ENCODE measurements around the gene PDE4D. TPM values are rescaled to one million over a fixed set of nuclear protein-coding genes. Genes with fewer than 3 reads are reported as not detected.

The PDE4D gene
- total RNA-seq, 1 experiment from 2014 or later = 2.1 TPM

- H3K27ac Mint-ChIP-seq = no peak overlapping the region
- no peak for DNase-seq
- no CpG with 5 or more reads among the region's 4 CpGs for WGBS (ENCODE audit: extremely low coverage, insufficient read length, low lambda C conversion rate)
Observed at GRCh38 chr5:59629561-59629960, 264.0 kb downstream of the PDE4D start.

More at GRCh38 chr5:59629561-59629960, 264.0 kb downstream of the PDE4D start:
- Histone ChIP-seq H4K8ac (replicated peaks; ENCODE audit: insufficient read length, low read depth, low read length) (no peak overlapping the region), H3K23me2 (ENCODE audit: insufficient read length, low read depth, low read length, poor library complexity, severe bottlenecking) (no peaks in the 10 kb centered on the region), H4K20me1 (ENCODE audit: control insufficient read depth, insufficient read depth, insufficient read length) (no peaks in the 10 kb centered on the region), H4K91ac (ENCODE audit: insufficient read length, low read depth, low read length) (no peak overlapping the region), H4K5ac (ENCODE audit: insufficient read length, low read depth, low read length) (no peak overlapping the region), H2BK20ac (ENCODE audit: low read depth, low read length, poor library complexity, severe bottlenecking) (no peak overlapping the region), H3K14ac (ENCODE audit: insufficient read depth, low read length) (no peak overlapping the region), H2BK5ac (ENCODE audit: insufficient read length, low read length) (no peak overlapping the region), H3K56ac (ENCODE audit: insufficient read length, low read depth, low read length) (no peak overlapping the region), H3K79me1 (ENCODE audit: insufficient read depth, low read depth, low read length, poor library complexity, severe bottlenecking) (no peaks in the 10 kb centered on the region), H2AK5ac (ENCODE audit: insufficient read length, low read length) (no peak overlapping the region), H3K27me3 (ENCODE audit: insufficient read depth, low read length) (no peaks in the 10 kb centered on the region), H2BK12ac (ENCODE audit: insufficient read length, low read depth, low read length) (no peak overlapping the region), H3K4me1 (ENCODE audit: insufficient read depth, low read length) (no peaks in the 10 kb centered on the region), H3K4ac (ENCODE audit: low read depth, low read length) (no peak overlapping the region), H2BK120ac (ENCODE audit: low read depth, low read length, poor library complexity, severe bottlenecking) (no peak overlapping the region), H3K79me2 (ENCODE audit: insufficient read depth, low read length) (no peaks in the 10 kb centered on the region), H3K23ac (ENCODE audit: insufficient read length, low read depth, low read length) (no peak overlapping the region), H3K9me3 (ENCODE audit: control insufficient read depth, low read depth, low read length) (no peaks in the 10 kb centered on the region), H3T11ph (ENCODE audit: low read length) (no peak overlapping the region), H3K4me2 (ENCODE audit: insufficient read depth, insufficient read length, low read length) (no peak overlapping the region), H3K9ac (ENCODE audit: extremely low read depth, insufficient read length, low read length) (no peak overlapping the region), H2BK15ac (ENCODE audit: low read depth, low read length) (no peak overlapping the region), H2AFZ (ENCODE audit: low read length) (no peak overlapping the region), H3K27ac (ENCODE audit: insufficient read length, low read depth, low read length) (no peak overlapping the region), H3K18ac (ENCODE audit: insufficient read length, low read depth, low read length) (no peak overlapping the region)
- Mint-ChIP-seq H3K9me3 (peaks cover 3 to 19% of the 10 kb centered on the region in 2 experiments; a peak in 4 of 5 replicates), H3K36me3 (ENCODE audit: insufficient read depth in 1 of 3, low read depth in 3 of 3) (peaks cover 2 to 14% (median 5%) of the 10 kb centered on the region in 3 experiments; a peak in 4 of 7 replicates), H3K4me1 (no peaks in the 10 kb centered on the region), H3K4me3 (no peak overlapping the region), H3K27me3 (ENCODE audit: low read depth) (no peaks in the 10 kb centered on the region; the same call in 1 of the 2 replicates)
- TF ChIP-seq, protein P1, sequence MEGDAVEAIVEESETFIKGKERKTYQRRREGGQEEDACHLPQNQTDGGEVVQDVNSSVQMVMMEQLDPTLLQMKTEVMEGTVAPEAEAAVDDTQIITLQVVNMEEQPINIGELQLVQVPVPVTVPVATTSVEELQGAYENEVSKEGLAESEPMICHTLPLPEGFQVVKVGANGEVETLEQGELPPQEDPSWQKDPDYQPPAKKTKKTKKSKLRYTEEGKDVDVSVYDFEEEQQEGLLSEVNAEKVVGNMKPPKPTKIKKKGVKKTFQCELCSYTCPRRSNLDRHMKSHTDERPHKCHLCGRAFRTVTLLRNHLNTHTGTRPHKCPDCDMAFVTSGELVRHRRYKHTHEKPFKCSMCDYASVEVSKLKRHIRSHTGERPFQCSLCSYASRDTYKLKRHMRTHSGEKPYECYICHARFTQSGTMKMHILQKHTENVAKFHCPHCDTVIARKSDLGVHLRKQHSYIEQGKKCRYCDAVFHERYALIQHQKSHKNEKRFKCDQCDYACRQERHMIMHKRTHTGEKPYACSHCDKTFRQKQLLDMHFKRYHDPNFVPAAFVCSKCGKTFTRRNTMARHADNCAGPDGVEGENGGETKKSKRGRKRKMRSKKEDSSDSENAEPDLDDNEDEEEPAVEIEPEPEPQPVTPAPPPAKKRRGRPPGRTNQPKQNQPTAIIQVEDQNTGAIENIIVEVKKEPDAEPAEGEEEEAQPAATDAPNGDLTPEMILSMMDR (conservative IDR thresholded peaks at IDR 0.05) = no peak
